Muscle layer of duodenum (tissue), 2 donors: Measurements from ENCODE around the gene POU2AF3.
A peak's percentile ranks its signal among the peaks of the same experiment; 100 is the strongest.
"Not testable (repeated sequence)": the region's sequence is repeated elsewhere in the genome, so short reads cannot be mapped to it uniquely, and the experiment has no call there.

ENCODE experiments used
- H3K27ac ChIP-seq: one replicate; pipeline ENCODE4 v1.7.0; 2013; ENCODE audit warnings: mild to moderate bottlenecking, low read length
- H3K27me3 ChIP-seq: one replicate; pipeline ENCODE4 v1.7.0; 2013; ENCODE audit warnings: low read depth, mild to moderate bottlenecking, control low read depth, low read length
- H3K36me3 ChIP-seq, 2 donors: one replicate each; pipeline ENCODE4 v1.7.0; 2013; ENCODE audit warnings: low read length in 2 of 2, control low read depth in 1 of 2, mild to moderate bottlenecking in 1 of 2; ENCODE audit not compliant: insufficient read depth in 2 of 2, control insufficient read depth in 1 of 2
- H3K4me1 ChIP-seq, 2 donors: one replicate each; pipeline ENCODE4 v1.7.0; 2013; ENCODE audit warnings: low read length in 2 of 2, mild to moderate bottlenecking in 2 of 2, control low read depth in 1 of 2, moderate library complexity in 1 of 2; ENCODE audit not compliant: insufficient read depth in 2 of 2, control insufficient read depth in 1 of 2
- H3K4me3 ChIP-seq, 2 donors: one replicate each; pipeline ENCODE4 v1.7.0; 2013; ENCODE audit warnings: low read length in 2 of 2, low read depth in 1 of 2, mild to moderate bottlenecking in 1 of 2
- H3K9me3 ChIP-seq, 2 donors: one replicate each; pipeline ENCODE4 v1.7.0; 2013; ENCODE audit warnings: low read length in 2 of 2, control low read depth in 1 of 2, mild to moderate bottlenecking in 1 of 2; ENCODE audit not compliant: control insufficient read depth in 1 of 2
- donor health status: healthy.

The POU2AF3 gene

GRCh38 chr11:111298413-111299100 is at the start of gene POU2AF3:
Gene POU2AF3 (plus strand): TSS chr11:111298546. CDS start chr11:111298582, 36 bp downstream.
- Histone ChIP-seq H3K4me3 (peak within 1 kb of the TSS; percentile 52 to 81), H3K27me3 (no peaks in the 10 kb centered on the region), H3K36me3 (no peaks in the 10 kb centered on the region), H3K27ac (peak within 1 kb of the TSS; percentile 39), H3K9me3 (no peaks in the 10 kb centered on the region), H3K4me1 (peaks cover 12 to 21% of the 10 kb centered on the region in 2 donors)

GRCh38 chr11:111250936-111251335 is 47.4 kb upstream of the POU2AF3 start:
- no peaks in the 10 kb centered on the region for H3K36me3 ChIP-seq
- H3K4me1 ChIP-seq, result no peaks in the 10 kb centered on the region
- no peaks in the 10 kb centered on the region for H3K27me3 ChIP-seq
- H3K27ac ChIP-seq, result no peak overlapping the region
- H3K4me3 ChIP-seq, result no peak overlapping the region
- H3K9me3 ChIP-seq, result no peaks in the 10 kb centered on the region

GRCh38 chr11:111253131-111253530 is 45.2 kb upstream of the POU2AF3 start:
- H3K36me3 ChIP-seq, result no peaks in the 10 kb centered on the region
- H3K9me3 ChIP-seq, result no peaks in the 10 kb centered on the region
- H3K4me1 ChIP-seq, result no peaks in the 10 kb centered on the region
- H3K27ac ChIP-seq, result no peak overlapping the region
- H3K27me3 ChIP-seq, result no peaks in the 10 kb centered on the region
- H3K4me3 ChIP-seq, result no peak overlapping the region

- Histone ChIP-seq H3K4me1 (no peaks in the 10 kb centered on the region), H3K36me3 (no peaks in the 10 kb centered on the region), H3K4me3 (no peak overlapping the region), H3K27me3 (no peaks in the 10 kb centered on the region), H3K27ac (no peak overlapping the region), H3K9me3 (no peaks in the 10 kb centered on the region)
Measured at GRCh38 chr11:111253630-111254029, 44.7 kb upstream of the POU2AF3 start.

GRCh38 chr11:111258046-111258445 is 40.3 kb upstream of the POU2AF3 start:
- Histone ChIP-seq H3K27me3 (no peaks in the 10 kb centered on the region), H3K4me3 (no peak overlapping the region), H3K36me3 (no peaks in the 10 kb centered on the region), H3K4me1 (no peaks in the 10 kb centered on the region), H3K9me3 (no peaks in the 10 kb centered on the region), H3K27ac (no peak overlapping the region)

GRCh38 chr11:111259896-111260295 is 38.5 kb upstream of the POU2AF3 start:
- Histone ChIP-seq H3K36me3 (no peaks in the 10 kb centered on the region), H3K27me3 (no peaks in the 10 kb centered on the region), H3K4me3 (no peak overlapping the region), H3K9me3 (no peaks in the 10 kb centered on the region), H3K4me1 (no peaks in the 10 kb centered on the region), H3K27ac (no peak overlapping the region)

- no peaks in the 10 kb centered on the region for H3K9me3 ChIP-seq
- no peak overlapping the region for H3K4me3 ChIP-seq
- H3K36me3 ChIP-seq, result no peaks in the 10 kb centered on the region
- H3K27ac ChIP-seq, result no peak overlapping the region
- H3K27me3 ChIP-seq, result no peaks in the 10 kb centered on the region
- H3K4me1 ChIP-seq, result no peaks in the 10 kb centered on the region
Measured at GRCh38 chr11:111260811-111261210, 37.5 kb upstream of the POU2AF3 start.

GRCh38 chr11:111264646-111265045 is 33.7 kb upstream of the POU2AF3 start:
- Histone ChIP-seq H3K27me3 (no peaks in the 10 kb centered on the region), H3K9me3 (no peaks in the 10 kb centered on the region), H3K36me3 (no peaks in the 10 kb centered on the region), H3K4me3 (no peak overlapping the region), H3K27ac (no peak overlapping the region), H3K4me1 (peaks cover 0 to 3% of the 10 kb centered on the region in 2 donors)

- no peak overlapping the region for H3K27ac ChIP-seq
- peaks cover 0 to 4% of the 10 kb centered on the region in 2 donors for H3K4me1 ChIP-seq
- H3K9me3 ChIP-seq, result no peaks in the 10 kb centered on the region
- H3K36me3 ChIP-seq, result no peaks in the 10 kb centered on the region
- H3K27me3 ChIP-seq, result no peaks in the 10 kb centered on the region
- no peak overlapping the region for H3K4me3 ChIP-seq
Measured at GRCh38 chr11:111265421-111265820, 32.9 kb upstream of the POU2AF3 start.

GRCh38 chr11:111268303-111268702 is 30.0 kb upstream of the POU2AF3 start:
- H3K4me1 ChIP-seq, H3K9me3 ChIP-seq, H3K27ac ChIP-seq: not testable (repeated sequence)

GRCh38 chr11:111269146-111269868 is 29.0 kb upstream of the POU2AF3 start:
- Histone ChIP-seq H3K36me3 (no peaks in the 10 kb centered on the region), H3K27ac (no peak overlapping the region), H3K4me1 (peaks cover 0 to 4% of the 10 kb centered on the region in 2 donors), H3K27me3 (no peaks in the 10 kb centered on the region), H3K4me3 (no peak overlapping the region), H3K9me3 (no peaks in the 10 kb centered on the region)

More at GRCh38 chr11:111268303-111268702, 30.0 kb upstream of the POU2AF3 start:
- not testable (repeated sequence) for H3K27me3 ChIP-seq, H3K4me3 ChIP-seq, H3K36me3 ChIP-seq
